ENCODE results near the gene CRYGN.

CRYGN gene

GRCh38 chr7:151459726-151460473 lies 20.0 kb upstream of the CRYGN start:
- DNase-seq (ENCODE audit: low read depth, low spot score) = peak; percentile 74

- DNase-seq (ENCODE audit: low read depth, low spot score) = no peak
Measured at GRCh38 chr7:151457534-151457933, 17.6 kb upstream of the CRYGN start.

DNA sequence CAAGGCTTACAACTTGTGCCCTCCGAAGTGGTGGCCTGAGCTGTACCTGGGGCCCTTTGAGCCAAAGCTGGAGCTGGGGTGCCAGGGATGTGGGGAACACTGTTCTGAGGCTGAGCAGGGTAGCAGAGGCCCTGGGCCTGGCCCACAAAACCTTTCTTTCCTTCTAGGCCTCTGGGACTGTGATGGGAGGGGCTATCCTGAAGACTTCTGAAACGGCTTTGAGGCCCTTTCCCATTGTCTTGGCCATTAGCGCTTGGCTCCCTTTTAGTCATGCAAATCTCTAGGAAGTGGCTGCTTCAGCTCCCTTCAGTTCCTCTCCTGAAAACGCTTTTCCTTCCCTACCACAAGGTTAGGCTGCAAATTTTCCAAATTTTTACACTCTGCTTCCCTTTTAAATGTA lies 16.8 kb upstream of the CRYGN start:
- no peak for DNase-seq (ENCODE audit: low read depth, low spot score)

DNA sequence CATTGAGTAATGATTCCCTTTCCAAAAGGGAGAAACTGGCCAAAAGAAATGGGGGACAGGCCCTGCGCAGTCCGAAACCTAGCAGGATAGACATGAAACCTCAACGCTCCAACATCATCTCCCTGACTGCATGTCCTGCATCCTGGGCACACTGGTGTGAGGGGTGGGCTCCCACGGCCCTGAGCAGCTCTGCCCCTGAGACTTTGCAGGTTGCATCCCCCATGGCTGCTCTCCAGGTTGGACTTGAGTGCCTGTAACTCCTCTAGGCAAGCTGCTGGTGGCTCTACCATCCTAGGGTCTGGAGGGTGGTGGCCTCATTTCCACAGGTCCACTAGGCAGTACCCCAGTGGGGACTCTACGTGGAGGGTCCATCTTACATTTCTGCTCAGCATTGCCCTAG lies 16.3 kb upstream of the CRYGN start:
- DNase-seq (ENCODE audit: low read depth, low spot score) = no peak

DNA sequence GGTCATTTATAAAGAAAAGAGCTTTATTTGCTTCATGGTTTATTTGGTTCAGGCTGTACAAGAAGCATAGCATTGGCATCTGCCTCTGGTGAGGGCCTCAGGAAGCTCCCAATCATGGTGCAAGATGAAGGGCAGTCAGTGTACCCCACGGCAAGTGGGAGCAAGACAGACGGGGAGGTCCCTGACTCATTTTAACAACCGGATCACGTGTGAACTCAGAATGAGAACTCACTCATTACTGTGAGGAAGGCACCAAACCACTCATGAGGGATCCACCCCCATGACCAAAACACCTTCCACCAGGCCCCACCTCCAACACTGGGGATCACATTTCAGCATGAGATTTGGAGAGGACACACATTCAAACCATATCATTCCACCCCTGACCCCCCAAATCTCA lies 15.7 kb upstream of the CRYGN start:
- DNase-seq (ENCODE audit: low read depth, low spot score) = no peak

DNA sequence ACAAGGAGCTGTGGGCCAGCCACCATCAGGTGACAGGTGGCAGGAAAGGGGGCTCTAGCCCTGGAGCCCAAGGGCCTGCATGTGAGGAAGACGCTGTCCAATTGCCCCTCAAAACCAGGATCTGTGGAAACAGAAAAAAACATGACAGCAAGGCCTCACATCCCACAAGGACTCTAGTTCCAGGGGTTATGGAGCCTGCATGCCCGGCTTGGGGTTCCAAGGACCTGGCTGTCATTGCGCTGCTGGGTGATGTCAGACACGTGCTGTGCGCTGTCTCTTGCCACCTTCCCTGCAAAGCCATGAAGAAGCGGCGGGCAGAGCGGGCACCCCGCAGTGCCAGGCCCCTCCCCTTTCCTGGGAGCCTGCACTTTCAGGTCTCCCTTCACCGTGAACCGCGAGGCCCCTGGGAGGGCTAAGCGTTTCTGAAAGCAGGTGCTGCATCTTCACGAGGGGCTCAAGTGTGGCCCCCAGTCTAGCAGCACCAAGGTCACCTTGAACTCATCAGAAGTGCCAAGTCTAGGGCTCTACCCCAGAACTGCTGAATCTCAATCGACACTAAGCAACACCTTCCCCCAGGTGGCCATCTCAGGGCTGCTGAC lies 15.1 kb upstream of the CRYGN start:
- no peak for DNase-seq (ENCODE audit: low read depth, low spot score)

- DNase-seq (ENCODE audit: low read depth, low spot score) = no peak
Measured at GRCh38 chr7:151454305-151454704, 14.4 kb upstream of the CRYGN start.

GRCh38 chr7:151453326-151453791 lies 13.4 kb upstream of the CRYGN start:
- DNase-seq (ENCODE audit: low read depth, low spot score) = no peak

DNA sequence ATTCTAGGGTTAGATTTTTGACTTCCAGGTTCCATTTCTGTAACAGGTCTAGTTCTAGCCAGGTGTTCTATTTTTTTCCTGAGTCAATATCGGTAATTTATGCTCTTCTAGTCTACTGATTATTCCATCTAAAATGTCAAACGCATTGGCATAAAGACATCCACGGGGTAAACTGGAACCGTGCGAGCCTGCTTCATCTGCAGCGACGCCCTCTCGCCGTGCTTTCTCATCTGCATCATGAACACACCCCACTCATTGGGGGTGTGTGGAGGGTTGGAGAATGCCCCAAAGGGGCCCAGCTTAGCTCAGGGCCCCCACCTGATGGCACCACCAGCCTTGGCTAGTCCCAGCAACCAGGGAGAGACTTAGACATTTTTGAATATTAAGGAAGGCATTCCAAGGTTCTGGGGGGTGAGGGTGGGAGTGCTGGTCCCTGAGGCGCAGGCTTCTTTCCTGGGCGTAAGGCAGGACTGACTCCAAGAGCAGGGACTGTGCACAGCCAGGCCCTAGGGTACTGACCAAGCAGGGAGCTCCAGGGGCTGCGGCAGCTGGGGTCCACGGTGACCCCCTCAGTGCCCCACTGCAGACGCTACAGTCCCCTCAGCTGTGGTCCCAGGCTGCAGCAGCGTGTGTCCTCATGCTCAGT lies 12.9 kb upstream of the CRYGN start:
- no peak for DNase-seq (ENCODE audit: low read depth, low spot score)

DNA sequence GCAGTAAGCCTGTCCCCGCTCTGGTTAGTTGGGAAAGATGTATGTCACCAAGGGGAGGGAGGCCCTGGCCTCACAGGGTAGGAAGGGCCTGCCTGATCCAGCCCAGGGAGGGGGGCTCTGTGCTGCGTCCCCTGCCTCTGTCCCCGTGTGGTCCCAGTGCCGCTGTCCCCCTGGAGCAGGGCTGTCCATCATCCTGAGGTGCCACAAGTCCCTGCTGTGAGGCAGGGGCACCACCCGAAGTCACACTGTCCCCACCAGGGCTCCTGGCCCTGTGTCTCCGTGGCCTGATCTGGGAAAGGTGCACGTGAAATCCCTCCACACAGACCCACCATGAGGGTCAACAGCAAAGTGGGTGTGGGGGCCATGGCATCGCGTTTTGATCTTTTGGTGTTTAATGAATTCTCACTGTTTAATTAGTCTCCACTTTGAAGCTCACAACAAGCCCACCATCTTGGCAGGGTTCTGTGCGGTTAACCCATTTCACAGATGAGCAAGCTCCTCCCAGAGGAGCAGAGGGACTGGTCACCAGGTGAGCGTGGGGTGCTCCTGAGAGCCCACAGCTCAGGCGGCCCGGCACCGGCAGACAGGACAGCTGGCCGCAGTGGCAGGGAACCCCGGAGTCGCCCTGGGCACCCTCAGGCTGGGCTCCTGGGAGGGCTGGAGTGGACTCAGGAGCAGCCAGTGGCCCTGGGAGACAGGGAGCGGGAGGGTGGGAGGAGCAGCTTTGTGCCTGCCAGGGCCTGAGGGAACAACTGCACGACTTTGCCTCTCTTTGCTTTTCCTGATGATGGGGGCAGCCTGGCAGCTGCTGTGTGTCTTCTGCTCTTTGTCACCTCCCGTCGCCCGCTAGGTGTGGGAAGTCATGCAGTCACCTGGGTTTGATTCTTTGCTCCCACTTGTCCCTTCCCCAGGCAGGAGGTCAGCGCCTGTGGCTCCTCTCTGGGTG lies 12.0 kb upstream of the CRYGN start:
- DNase-seq (ENCODE audit: low read depth, low spot score) = no peak

DNA sequence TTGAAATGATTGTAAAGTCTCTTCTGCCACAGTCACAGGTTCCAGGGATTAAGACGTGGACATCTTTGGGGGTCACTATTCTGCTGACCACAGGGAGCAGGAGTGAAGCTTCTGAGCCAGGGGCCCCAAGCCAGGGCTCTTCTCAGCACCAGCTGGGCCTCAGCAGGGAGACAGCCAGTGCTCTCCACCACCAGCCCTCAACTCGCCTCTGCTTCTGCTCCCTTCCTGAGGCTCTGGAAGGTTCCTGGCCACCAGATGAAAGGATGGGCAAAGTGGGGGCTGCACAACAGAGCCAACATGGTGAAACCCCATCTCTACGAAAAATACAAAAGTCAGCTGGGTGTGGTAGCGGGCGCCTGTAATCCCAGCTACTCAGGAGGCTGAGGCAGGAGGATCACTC lies 11.2 kb upstream of the CRYGN start:
- no peak for DNase-seq (ENCODE audit: low read depth, low spot score)

DNA sequence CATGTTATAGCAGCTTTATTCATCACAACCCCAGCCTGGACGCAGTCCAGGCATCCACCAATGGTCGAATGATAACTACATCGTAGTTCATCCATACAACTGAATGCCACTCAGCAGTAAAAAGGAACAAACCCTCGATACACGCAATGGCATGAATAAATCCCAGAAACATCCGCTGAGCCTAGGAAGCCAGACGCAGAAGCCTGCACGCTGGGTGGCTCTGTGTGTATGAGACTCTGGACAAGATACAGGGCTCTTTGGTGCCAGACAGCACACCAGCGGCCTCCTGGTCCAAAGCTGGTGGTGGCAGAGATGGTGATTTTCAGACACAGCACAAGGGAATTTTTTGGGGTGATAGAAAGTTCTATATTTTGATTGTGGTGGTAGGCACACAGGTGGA lies 10.0 kb upstream of the CRYGN start:
- no peak for DNase-seq (ENCODE audit: low read depth, low spot score)

GRCh38 chr7:151448261-151449252 lies 8.6 kb upstream of the CRYGN start:
- DNase-seq (ENCODE audit: low read depth, low spot score) = no peak

DNA sequence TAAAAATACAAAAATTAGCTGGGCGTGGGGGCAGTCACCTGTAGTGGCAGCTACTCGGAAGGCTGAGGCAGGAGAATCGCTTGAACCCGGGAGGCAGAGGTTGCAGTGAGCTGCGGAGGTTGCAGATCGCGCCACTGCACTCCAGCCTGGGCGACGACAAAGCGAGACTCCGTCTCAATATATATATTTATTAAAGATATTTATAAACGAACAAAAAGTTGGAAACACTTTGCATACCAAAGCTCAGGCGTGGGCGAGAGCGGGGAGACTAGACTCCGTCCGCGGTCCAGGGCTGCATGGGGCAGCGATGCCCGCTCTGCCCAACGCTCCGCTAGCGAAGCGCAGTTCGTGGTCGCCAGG lies 7.9 kb upstream of the CRYGN start:
- no peak for DNase-seq (ENCODE audit: low read depth, low spot score)

DNA sequence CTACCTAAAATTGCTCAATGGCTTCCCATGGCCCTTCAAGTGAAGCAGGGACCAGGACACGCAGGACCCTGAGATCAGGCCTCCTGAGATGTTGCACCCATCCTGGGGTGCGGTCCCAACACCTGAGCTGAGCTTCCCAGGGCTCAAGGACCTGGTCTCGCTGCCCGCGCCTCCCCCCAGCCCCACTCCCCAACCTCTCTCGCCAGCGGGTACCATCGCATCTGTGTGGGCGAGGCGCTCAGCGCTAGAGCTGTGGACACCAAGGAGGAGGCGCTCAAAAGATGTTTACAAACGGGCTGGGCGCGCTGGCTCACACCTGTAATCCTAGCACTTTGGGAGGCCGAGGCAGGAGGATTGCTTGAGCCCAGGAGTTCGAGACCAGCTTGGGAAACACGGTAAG lies 7.4 kb upstream of the CRYGN start:
- no peak for DNase-seq (ENCODE audit: low read depth, low spot score)

GRCh38 chr7:151446412-151446811 lies 6.5 kb upstream of the CRYGN start:
- no peak for DNase-seq (ENCODE audit: low read depth, low spot score)

- DNase-seq (ENCODE audit: low read depth, low spot score) = no peak
Measured at GRCh38 chr7:151444632-151445031, 4.7 kb upstream of the CRYGN start.

GRCh38 chr7:151442776-151443496 lies 3.0 kb upstream of the CRYGN start:
- no peak for DNase-seq (ENCODE audit: low read depth, low spot score)

DNA sequence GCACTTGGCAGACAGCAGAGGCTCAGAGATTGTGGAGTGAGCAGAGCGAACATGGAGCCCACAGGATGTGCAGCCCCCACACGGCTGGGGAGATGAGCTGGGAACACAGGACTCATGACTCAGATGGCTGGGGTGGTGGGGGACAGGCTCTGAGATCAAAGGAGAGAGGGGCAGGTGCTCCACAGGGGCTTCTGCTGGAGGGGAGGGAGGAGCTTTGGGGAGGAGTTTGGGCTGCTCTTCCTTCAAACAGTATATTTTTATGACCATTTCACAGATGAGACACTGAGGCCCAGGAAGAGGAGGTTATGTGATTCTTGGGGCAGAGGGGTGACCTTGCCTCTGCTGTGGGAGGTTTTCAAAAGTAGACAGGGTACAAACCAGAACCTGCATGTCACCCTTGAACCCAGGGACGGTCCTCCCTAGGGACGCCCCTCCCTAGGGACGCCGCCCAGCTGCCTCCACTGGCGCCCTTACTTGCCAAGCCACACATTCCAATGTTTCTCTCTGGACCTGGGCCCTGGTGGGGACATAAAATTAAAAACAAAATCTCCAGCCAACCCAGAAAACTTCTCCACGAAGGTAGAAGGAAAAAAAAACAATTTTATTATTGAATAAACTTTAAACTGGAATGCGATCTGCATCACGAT lies 981 bp upstream of the CRYGN start:
- DNase-seq (ENCODE audit: low read depth, low spot score) = no peak

All from brain pericyte (primary cell).